ENCODE results near the gene HYLS1. TPM values are rescaled to one million over a fixed set of nuclear protein-coding genes. Genes with fewer than 3 reads are reported as not detected.

The HYLS1 gene
- total RNA-seq, 1 experiment from 2014 or later = 2.1 TPM

- intact Hi-C loops (cut with micrococcal nuclease; ENCODE audit: unreplicated experiment) = loop anchor here (5.0 kb wide), 2 partner anchors 120 to 175 kb away; partner anchors contain the start of gene CDON
- no peaks in the 10 kb centered on the region for H3K36me3 Mint-ChIP-seq (ENCODE audit: insufficient read depth, unreplicated experiment)
- no peak overlapping the region for H3K27ac Mint-ChIP-seq (ENCODE audit: unreplicated experiment)
- TF ChIP-seq CTCF (IDR thresholded peaks at IDR 0.05; ENCODE audit: unreplicated experiment) = peak; percentile 29
- H3K27me3 Mint-ChIP-seq (ENCODE audit: unreplicated experiment) = peaks cover 12% of the 10 kb centered on the region
- no TSS peak for BruUV-seq (replicated peaks)
- H3K4me3 Mint-ChIP-seq (ENCODE audit: low read depth, unreplicated experiment) = no peak overlapping the region
- peak; percentile 66 for DNase-seq
- no peaks in the 10 kb centered on the region for H3K9me3 Mint-ChIP-seq (ENCODE audit: low read depth, unreplicated experiment)
- peaks cover 6% of the 10 kb centered on the region for H3K4me1 Mint-ChIP-seq (ENCODE audit: low read depth, unreplicated experiment)
- CTCF ChIA-PET = interaction anchor here (0.8 to 1.6 kb wide), 4 partner anchors 120 to 252 kb away, joined by 3 to 9 read pairs (median 4); no protein-coding TSS in a partner anchor
Measured at GRCh38 chr11:125941619-125942611, 54.4 kb downstream of the HYLS1 start.

- no peak for TF ChIP-seq CTCF (IDR thresholded peaks at IDR 0.05; ENCODE audit: unreplicated experiment)
- no peaks in the 10 kb centered on the region for H3K36me3 Mint-ChIP-seq (ENCODE audit: insufficient read depth, unreplicated experiment)
- H3K9me3 Mint-ChIP-seq (ENCODE audit: low read depth, unreplicated experiment) = no peaks in the 10 kb centered on the region
- intact Hi-C loops (cut with micrococcal nuclease; ENCODE audit: unreplicated experiment) = loop anchor here (5.0 kb wide), 2 partner anchors 119 to 174 kb away; partner anchors contain the start of gene CDON
- H3K27me3 Mint-ChIP-seq (ENCODE audit: unreplicated experiment) = peaks cover 12% of the 10 kb centered on the region
- CTCF ChIA-PET = interaction anchor here (1.1 to 1.6 kb wide), 3 partner anchors 119 to 251 kb away, joined by 3 to 9 read pairs (median 3); no protein-coding TSS in a partner anchor
- peaks cover 6% of the 10 kb centered on the region for H3K4me1 Mint-ChIP-seq (ENCODE audit: low read depth, unreplicated experiment)
- no TSS peak for BruUV-seq (replicated peaks)
- no peak overlapping the region for H3K4me3 Mint-ChIP-seq (ENCODE audit: low read depth, unreplicated experiment)
- no peak overlapping the region for H3K27ac Mint-ChIP-seq (ENCODE audit: unreplicated experiment)
- DNase-seq = no peak
Measured at GRCh38 chr11:125942771-125943428, 55.4 kb downstream of the HYLS1 start.

GRCh38 chr11:125943661-125944349 lies 56.3 kb downstream of the HYLS1 start:
- no TSS peak for BruUV-seq (replicated peaks)
- Mint-ChIP-seq H3K4me3 (ENCODE audit: low read depth, unreplicated experiment) (no peak overlapping the region), H3K9me3 (ENCODE audit: low read depth, unreplicated experiment) (no peaks in the 10 kb centered on the region), H3K36me3 (ENCODE audit: insufficient read depth, unreplicated experiment) (no peaks in the 10 kb centered on the region), H3K4me1 (ENCODE audit: low read depth, unreplicated experiment) (peaks cover 6% of the 10 kb centered on the region), H3K27me3 (ENCODE audit: unreplicated experiment) (peaks cover 12% of the 10 kb centered on the region), H3K27ac (ENCODE audit: unreplicated experiment) (no peak overlapping the region)
- TF ChIP-seq CTCF (IDR thresholded peaks at IDR 0.05; ENCODE audit: unreplicated experiment) = no peak
- intact Hi-C loops (cut with micrococcal nuclease; ENCODE audit: unreplicated experiment) = loop anchor here (5.0 kb wide), 2 partner anchors 118 to 173 kb away; partner anchors contain the start of gene CDON
- CTCF ChIA-PET = interaction anchor here (1.1 kb wide), 1 partner anchor 250 kb away, joined by 3 read pairs; no protein-coding TSS in a partner anchor
- DNase-seq = no peak

All from Calu3 (cell line).